ENCODE measurements around the gene IDH3G.
"Not testable (repeated sequence)": the region's sequence is repeated elsewhere in the genome, so short reads cannot be mapped to it uniquely, and the experiment has no call there.

Gene IDH3G

DNA sequence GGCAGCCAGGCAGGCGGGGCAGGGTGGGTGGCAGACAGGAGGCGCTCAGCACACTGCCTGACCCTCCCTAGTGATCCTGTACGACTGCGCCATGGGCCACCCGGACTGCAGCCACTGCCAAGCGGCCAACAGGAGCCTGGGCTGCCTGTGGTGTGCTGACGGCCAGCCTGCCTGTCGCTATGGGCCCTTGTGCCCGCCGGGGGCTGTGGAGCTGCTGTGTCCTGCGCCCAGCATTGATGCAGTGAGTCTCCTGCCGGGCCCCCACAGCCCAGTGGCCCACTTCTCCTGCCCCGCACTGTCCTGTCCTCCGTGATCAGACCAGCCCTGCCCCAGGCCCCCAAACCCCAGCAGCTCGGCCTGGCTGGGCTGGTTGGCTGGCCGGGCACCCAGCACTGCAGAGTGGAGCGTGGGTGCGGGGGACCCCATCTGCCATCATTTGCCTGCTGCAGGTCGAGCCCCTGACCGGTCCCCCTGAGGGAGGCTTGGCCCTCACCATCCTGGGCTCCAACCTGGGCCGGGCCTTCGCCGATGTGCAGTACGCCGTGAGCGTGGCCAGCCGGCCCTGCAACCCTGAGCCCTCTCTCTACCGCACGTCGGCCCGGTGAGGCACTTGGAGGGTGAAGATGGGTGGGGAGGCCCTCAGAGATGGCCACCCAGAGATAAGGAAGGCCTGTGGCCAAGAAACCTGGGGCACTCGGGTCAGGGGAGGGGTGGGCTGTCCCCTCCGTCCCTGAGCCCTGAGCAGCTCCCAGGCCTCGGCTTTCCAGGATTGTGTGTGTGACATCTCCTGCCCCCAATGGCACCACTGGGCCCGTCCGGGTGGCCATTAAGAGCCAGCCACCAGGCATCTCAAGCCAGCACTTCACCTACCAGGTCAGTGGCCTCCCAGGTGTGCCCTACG is 22.5 kb downstream of the IDH3G start:
- DNase-seq: no peak

DNA sequence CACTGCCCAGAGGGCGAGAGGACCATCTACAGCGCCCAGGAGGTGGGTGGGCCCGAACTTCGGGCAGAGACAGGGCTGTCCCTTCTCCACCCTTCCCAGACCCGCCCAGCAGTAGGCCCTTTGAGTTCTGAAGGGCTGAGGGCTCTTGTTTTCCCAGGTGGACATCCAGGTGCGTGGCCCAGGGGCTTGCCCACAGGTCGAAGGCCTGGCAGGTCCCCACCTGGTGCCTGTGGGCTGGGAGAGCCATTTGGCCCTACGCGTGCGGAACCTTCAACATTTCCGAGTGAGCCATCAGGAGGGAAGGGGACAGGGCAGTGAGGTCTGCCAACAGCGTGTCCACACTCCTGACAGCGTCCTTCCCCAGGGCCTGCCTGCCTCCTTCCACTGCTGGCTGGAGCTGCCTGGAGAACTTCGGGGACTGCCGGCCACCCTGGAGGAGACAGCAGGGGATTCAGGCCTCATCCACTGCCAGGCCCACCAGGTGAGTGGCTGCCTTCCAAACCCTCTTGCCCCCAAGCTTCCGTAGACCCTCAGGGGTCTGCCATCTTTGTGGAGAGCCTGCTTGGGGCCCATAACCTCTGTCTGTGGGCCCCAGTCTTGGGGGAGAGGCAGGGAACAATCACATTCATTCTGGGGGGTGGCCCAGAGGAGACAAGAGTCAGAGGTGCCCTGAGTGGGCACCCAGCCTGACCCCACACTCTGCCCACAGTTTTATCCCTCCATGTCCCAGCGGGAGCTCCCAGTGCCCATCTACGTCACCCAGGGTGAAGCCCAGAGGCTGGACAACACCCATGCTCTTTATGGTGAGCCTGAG is 23.4 kb downstream of the IDH3G start:
- no peak for DNase-seq

DNA sequence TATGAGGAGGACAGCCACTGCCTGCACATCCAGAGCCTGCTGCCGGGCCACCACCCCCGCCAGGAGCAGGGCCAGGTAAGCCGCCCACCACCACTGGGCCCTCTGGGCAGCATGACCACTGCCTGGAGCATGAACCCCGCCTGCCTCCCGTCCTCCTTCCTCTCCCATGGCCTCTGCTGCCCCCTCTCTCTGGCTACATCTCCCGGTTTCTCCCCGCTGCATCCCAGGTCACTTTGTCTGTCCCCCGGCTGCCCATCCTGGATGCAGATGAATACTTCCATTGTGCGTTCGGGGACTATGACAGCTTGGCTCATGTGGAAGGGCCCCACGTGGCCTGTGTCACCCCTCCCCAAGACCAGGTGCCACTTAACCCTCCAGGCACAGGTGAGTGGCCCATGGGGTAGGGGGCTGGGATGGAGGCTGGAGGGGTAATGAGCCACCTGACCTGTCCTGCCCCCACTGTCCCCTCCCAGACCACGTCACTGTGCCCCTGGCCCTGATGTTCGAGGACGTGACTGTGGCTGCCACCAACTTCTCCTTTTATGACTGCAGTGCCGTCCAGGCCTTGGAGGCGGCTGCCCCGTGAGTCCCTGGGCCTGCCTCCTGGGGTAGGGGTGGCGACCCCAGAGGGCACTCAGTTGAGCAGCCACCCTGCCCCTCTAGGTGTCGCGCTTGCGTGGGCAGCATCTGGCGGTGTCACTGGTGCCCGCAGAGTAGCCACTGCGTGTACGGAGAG is 24.1 kb downstream of the IDH3G start:
- DNase-seq: no peak

DNA sequence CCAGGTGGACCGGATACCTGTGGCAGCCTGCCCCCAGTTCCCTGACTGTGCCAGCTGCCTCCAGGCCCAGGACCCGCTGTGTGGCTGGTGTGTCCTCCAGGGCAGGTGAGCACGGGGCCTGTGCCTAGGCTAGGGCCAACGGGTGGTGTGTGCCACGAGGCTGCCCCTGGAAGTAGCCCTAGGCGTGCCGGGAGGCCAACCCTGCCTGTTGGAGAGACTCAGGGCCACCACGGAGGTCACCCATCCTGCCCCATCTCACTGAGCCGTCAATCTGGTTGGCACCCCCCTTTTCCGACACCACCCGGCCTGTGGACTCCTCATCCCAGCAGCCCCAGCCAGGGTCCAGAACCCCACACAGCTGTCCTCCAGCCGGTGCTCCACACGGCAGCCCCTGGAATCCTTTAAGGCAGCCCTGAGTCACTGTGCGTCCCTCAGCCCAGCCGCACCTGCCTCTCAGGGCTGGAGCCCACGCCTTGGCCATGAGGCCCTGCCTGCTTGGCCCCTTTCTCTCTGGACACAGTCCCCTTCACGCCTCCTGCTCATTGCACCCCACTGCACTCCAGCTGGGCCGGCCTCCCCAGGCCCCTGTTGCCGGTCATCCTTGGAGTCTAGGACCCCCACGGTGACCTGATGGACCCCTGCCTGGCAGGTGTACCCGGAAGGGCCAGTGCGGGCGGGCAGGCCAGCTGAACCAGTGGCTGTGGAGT is 24.9 kb downstream of the IDH3G start:
- no peak for DNase-seq

DNA sequence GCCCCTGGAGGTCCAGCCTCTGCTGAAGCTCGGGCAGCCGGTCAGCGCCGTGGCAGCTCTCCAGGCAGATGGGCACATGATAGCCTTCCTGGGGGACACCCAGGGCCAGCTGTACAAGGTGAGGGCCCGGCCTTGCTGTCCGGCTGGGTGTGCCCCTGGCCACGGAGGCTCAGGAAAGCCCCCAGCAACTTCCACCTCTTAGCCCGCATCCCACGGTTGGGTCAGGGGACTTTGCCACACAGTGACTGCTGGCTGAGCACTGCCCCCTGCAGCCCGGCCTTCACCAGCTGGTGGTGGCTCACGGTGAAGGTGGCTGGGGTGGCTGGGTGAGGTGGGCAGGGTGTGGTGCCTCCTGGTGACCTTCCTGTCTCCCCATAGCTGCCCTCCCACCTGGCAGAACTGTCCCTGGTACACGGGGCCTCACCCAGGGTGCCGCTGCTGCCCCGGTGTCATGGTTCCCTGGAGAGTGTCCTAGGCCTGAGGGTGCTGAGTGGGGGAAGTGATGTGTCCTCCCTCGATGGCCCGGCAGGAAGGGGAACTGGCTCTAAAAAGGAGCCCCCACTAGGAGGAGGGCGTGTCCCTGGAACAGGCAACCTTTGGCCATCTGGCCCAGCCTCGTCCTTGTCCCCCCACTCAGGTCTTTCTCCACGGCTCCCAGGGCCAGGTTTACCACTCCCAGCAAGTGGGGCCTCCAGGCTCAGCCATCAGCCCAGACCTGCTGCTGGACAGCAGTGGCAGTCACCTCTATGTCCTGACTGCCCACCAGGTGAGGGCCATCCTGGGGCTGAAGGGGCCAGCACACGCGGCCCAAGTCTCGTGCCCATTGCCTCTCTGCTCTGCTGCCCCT is 25.6 kb downstream of the IDH3G start:
- no peak for DNase-seq

DNA sequence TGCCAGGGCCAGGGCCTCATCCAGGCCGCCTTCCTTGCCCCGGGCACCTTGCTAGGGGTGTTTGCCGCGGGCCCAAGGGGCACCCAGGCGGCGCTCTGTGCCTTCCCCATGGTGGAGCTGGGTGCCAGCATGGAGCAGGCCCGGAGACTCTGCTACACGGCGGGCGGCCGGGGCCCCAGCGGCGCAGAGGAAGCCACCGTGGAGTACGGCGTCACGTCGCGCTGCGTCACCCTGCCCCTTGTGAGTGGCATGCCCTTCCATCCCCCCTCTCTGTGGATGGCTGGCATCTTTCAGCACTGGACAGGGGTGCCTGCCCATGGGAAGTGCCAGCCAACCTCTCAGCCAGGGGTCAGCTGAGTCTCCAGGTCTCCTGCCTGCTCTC is 26.5 kb downstream of the IDH3G start:
- DNase-seq: no peak

DNA sequence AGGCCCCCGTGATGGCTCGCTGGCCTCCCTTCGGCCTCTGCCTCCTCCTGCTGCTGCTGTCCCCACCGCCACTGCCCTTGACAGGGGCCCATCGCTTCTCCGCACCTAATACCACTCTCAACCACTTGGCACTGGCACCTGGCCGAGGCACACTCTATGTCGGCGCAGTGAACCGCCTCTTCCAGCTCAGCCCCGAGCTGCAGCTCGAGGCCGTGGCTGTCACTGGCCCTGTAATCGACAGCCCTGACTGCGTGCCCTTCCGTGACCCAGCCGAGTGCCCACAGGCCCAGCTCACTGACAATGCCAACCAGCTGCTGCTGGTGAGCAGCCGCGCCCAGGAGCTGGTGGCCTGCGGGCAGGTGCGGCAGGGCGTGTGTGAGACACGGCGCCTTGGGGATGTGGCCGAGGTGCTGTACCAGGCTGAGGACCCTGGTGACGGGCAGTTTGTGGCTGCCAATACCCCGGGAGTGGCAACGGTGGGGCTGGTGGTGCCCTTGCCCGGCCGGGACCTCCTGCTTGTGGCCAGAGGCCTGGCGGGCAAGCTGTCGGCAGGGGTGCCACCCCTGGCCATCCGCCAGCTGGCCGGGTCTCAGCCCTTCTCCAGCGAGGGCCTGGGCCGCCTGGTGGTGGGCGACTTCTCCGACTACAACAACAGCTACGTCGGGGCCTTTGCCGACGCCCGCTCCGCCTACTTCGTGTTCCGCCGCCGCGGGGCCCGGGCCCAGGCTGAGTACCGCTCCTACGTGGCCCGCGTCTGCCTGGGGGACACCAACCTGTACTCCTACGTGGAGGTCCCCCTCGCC is 27.1 kb downstream of the IDH3G start:
- DNase-seq: no peak

DNA sequence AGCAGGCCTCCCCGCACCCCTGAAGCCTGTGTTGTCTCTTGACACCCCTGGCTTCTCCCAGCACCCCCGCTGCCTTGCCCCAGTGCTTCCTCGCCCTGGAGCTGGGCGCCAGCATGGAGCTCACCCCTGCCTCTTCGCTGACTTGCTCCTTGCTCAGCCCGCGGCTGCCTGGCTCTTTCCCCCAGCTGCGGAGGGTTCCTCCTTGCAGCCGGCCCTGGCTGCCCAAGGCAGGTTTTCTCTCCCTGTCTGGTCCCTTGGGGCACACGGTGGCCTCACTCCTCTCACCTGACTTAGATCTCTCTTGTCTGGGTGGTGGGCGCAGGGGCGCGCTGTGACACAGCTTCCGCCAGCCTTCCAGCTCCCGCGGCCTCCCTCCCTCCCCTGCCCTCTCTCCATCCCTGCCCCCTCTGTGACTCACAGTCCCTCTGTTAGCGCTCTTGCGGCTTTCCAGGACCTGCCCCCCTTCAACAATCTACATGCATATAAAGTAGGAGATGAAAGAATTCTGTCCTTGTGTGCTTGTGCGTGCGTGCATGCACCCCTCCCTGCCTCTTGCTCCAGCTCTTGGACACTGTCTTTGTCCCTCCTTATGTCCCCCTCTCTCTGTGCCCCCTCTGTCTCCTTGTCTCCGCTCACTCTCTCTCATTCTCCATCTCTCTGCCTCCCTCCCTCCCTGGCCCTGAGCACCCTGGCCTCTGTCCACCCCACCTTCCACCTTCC is 27.9 kb downstream of the IDH3G start:
- DNase-seq: peak; percentile 59

DNA sequence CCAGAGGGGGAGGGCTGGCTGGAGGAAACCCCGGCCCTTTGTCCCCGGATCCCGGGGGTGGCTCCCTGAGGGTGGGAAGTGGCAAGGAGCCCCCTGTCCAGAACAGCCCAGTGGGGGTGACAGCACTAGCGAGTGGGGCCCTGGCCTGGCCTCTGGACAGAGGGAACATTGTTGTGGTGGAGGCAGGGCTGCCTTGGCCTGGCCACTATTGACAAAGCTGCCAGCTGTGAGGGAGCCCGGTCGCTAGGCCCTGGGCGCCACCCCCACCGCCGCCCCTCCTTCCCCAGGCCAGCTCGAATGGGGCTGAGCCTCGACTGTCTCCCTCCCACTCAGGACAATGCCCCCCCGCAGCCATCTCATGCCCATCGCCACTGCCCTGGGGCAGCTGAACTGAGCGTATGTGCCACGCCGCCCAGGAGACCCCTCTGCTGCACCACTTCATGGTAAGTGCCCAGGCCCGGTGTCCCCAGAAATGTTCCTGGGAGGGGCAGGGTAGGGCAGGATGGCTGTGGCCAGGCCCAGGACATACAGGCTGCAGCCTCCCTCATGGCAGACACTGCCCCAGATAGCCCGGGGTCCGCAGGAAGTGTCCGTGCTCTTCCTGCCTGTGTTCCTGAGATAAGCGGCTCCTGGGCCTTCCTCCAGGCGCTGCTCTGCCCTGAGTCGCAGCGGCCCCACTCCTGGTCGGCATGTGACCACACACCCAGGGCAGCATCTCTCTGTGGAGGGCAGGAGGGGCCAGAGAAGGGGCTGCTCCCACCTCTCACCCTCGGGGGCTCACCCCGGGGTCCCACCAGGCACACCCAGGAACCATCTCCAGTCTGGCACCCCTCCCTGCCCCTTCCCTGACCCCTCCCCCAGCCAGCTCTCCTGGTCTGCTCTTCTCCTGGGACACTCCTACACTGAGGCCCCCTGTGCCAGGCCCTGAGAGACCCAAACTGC is 28.8 kb downstream of the IDH3G start:
- DNase-seq: peak; percentile 95

DNA sequence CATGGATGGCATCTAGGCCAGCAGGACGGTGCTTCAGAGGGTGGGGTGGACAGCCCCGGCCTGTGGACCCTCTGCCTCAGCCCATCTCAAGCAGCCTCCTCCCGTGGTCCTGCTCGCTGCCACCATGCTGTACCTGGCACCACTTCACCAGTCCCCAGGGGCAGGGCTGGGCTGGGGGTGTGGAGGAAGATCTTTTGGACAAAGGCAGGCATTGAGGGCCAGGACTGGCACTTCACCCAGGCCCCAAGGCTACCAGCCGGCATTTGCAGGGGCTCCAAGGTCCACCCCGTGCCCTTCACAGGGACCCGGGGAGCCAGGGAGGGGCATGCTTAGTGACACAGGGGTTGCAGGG is 29.4 kb downstream of the IDH3G start:
- no peak for DNase-seq

DNA sequence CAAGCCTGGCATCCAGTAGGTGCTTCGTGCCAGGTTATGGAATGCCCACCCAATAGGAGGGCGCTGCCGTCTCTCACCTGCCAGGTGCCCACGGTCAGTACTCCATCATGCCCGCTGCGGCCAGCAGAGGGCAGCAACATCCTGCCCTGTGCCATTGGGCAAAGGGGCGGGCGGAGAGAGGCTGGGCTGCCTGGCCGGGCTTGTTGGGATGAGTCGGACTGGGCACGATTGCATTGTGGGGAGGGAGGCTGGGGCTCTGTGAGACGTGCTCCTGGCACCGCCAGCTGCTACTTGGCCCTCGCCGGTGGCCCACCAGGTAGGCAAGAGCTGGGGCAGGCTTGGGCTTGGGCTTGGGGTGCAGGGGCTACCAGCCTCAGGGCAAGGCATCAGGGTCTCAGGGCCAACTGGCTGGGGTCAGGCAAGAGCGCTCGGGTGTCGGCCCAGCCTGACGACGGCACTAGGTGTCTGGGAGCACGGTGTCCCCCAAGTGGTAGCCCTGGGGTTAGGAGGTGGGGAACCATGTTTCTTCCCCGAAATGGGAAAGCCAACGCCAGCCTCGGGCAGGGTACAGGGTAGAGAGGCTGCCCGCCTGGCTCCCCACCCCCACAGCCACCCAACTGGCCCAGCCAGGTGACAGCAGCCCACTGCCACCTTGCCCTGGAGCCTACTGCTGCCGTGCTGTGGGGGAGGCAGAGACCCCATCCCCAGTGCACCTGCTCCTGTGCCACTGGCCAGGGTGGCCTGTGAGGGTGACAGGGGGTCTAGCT is 30.0 kb downstream of the IDH3G start, which contains the start of gene PLXNB3:
Gene PLXNB3 (plus strand): TSS at position 261 of the 767 bp plus-strand sequence. CDS start 1,287 bp downstream, outside the sequence.
- peak; percentile 88 for DNase-seq

DNA sequence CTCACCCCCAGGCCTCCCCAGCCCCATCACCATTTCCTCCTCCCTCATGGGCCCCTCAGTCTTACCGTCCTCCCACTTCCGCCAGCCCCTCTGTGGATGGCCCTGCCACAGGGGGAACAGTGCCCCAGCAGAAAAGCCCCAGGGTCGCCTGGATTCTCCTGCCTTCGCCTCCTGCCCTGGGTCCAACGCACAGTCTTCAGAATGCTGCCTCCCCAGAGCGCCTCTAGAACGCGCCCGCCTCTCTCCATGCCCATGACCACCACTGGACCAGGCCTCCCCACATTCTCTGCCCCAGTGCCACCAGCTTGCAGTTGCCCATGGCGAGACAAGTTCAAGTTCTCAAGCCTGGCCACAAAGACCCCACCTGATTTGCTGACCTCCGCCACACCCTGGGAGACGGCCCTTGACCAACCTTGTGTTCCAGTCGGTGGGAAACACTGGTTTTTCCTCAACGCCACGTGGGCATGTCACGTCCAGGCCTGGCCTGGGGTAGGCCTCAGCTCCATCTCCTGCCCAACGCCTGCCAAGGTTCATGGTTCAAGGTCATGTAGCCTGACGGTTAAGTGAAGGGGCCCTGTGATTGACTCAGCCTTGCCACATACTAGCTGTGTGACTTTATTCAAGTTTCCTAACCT is 30.8 kb downstream of the IDH3G start:
- DNase-seq: no peak

DNA sequence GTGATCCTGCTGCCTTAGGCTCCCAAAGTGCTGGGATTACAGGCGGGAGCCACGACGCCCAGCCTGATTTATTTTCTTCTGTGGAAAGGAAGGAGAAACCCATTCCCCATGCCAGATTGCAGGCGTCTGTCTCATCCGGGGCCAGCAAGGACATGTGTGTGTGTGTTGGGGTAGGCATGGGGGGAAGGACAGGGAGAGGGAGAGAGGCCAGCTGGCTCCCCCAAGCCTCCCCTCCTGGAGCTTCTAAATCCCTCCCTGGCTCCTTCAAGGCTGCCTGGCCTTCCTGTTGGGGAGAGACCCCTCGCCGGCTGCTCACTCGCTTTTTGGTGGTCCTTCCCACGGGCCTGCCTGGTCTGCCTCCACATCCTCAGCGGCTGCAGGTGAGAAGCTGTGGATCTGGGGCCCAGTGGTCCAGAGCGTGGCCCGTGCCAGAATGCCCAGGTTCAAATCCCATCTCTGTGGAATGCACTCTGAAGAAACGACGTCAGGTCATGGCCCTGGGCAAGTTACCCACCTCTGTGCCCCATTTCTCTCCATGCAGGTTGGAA is 31.5 kb downstream of the IDH3G start:
- DNase-seq: no peak

DNA sequence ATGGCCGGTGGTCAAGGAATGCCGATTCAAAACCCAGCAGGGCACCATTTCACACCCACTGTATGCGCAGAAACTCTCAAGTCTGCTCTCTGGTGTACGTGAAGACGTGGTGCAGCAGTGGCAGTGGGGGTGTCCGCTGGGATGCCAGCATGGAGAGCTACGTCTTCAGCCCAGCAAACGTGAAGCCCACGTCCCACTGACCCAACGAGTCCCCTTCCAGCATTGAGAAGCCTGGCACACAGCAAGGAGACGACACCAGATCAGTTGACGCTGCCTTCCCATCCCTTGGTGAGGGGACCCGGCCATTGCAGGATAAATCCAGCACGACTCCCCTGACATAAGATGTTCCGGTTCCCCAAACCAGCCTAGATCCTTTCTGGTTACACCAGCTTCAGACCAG is 32.3 kb downstream of the IDH3G start:
- no peak for DNase-seq

DNA sequence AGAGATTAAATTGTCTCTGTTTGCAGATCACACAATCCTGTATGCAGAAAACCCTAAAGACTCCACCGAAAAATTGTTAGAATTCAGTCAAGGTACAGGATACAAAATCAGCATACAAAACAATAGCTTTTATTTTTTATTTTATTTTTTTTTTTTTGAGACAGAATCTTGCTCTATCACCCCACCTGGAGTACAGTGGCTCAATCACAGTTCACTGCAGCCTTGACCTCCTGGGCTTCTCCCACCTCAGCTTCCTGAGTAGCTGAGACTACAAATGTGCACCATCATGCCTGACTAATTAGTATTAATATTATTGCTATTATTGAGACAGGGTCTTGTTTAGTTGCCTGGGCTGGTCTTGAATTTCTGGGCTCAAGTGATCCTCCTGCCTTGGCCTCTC is 39.0 kb downstream of the IDH3G start:
- no peak for DNase-seq

DNA sequence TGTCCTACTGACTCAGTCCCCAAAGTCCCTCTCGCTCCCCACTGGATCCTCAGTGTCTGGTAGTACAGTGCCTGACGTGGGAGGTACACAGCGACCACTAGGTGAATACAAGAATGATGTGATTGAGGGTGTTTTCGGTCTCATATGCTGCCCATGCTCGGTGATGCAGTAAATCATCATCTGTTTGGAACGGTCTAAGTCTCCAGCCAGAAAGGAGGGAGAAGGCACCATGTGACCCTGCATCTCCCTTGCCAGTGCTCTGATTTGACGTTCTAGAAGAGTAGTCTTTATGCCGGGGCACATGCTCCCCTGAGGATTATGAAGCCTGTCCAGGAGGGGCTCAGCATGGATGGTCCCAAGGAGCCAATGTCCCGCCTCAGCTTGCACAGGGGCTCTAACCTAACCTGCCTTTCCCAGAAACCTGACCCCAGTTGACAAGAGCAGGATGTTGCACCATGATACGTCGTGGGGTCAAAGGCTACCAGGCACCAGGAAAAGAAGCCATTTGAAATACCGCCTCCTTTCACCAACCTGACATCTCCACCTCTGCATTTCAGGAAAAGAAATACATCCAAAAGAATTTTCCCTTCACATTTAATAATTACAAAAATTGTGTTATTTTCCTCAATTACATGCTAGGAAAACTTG is 43.9 kb downstream of the IDH3G start:
- no peak for DNase-seq

DNA sequence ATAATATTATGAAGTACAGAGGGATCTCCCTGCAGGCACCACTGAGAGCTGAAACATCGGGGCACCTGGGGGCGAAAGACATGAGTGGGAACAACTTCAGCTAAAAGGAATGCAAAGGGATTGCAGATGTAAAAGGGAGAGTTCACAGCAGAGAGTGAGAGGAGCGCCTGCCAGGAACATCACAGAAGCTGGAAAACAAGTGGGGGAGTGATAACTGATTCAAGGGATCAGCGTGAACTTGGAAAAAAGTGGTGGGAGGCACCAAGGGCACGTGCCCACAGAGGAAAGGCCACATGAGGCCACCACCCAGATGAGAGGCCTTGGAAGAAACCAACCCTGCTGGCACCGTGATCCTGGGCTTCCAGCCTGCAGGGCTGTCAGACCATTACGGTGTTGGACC is 45.2 kb downstream of the IDH3G start:
- DNase-seq: not testable (repeated sequence)

All from midbrain (tissue), 1 donor.